ENCODE results near the gene SCNN1B. TPM values are rescaled to one million over a fixed set of nuclear protein-coding genes. Genes with fewer than 3 reads are reported as not detected.
"Not testable (repeated sequence)": the region's sequence is repeated elsewhere in the genome, so short reads cannot be mapped to it uniquely, and the experiment has no call there.

Gene SCNN1B
- total RNA-seq, 1 donor = not detected

- no peak overlapping the region for H3K4me3 ChIP-seq (ENCODE audit: low read depth, low read length)
- no peak for DNase-seq (ENCODE audit: low read depth)
- no peak for TF ChIP-seq CTCF (IDR thresholded peaks at IDR 0.05; ENCODE audit: insufficient read depth, low read length)
These were observed 55.7 kb downstream of the SCNN1B start for GRCh38 chr16:23357761-23358290.

GRCh38 chr16:23359092-23359760 lies 57.1 kb downstream of the SCNN1B start:
- H3K4me3 ChIP-seq (ENCODE audit: low read depth, low read length) = no peak overlapping the region
- no peak for TF ChIP-seq CTCF (IDR thresholded peaks at IDR 0.05; ENCODE audit: insufficient read depth, low read length)
- DNase-seq (ENCODE audit: low read depth) = no peak

- TF ChIP-seq CTCF (IDR thresholded peaks at IDR 0.05; ENCODE audit: insufficient read depth, low read length) = no peak
- DNase-seq (ENCODE audit: low read depth) = no peak
- H3K4me3 ChIP-seq (ENCODE audit: low read depth, low read length) = no peak overlapping the region
These were observed 60.6 kb downstream of the SCNN1B start for GRCh38 chr16:23362460-23363317.

GRCh38 chr16:23365602-23366240 lies 63.6 kb downstream of the SCNN1B start:
- DNase-seq (ENCODE audit: low read depth) = no peak
- no peak for TF ChIP-seq CTCF (IDR thresholded peaks at IDR 0.05; ENCODE audit: insufficient read depth, low read length)
- no peak overlapping the region for H3K4me3 ChIP-seq (ENCODE audit: low read depth, low read length)

GRCh38 chr16:23366341-23366740 lies 64.2 kb downstream of the SCNN1B start:
- not testable (repeated sequence) for H3K4me3 ChIP-seq (ENCODE audit: low read depth, low read length); DNase-seq (ENCODE audit: low read depth)

GRCh38 chr16:23367564-23367963 lies 65.5 kb downstream of the SCNN1B start:
- TF ChIP-seq CTCF (IDR thresholded peaks at IDR 0.05; ENCODE audit: insufficient read depth, low read length) = no peak
- no peak overlapping the region for H3K4me3 ChIP-seq (ENCODE audit: low read depth, low read length)
- no peak for DNase-seq (ENCODE audit: low read depth)

- DNase-seq (ENCODE audit: low read depth) = no peak
- no peak for TF ChIP-seq CTCF (IDR thresholded peaks at IDR 0.05; ENCODE audit: insufficient read depth, low read length)
- H3K4me3 ChIP-seq (ENCODE audit: low read depth, low read length) = no peak overlapping the region
These were observed 65.9 kb downstream of the SCNN1B start for GRCh38 chr16:23367988-23368387.
